Activated CD4-positive, CD25-positive, alpha-beta regulatory T cell (primary cell): ENCODE results near the gene ELAPOR1.

Experiments used
- DNase-seq, 4 experiments: peaks; one replicate each; lab custom pipeline; 2025; lab: John Stamatoyannopoulos, UW

The ELAPOR1 gene

DNA sequence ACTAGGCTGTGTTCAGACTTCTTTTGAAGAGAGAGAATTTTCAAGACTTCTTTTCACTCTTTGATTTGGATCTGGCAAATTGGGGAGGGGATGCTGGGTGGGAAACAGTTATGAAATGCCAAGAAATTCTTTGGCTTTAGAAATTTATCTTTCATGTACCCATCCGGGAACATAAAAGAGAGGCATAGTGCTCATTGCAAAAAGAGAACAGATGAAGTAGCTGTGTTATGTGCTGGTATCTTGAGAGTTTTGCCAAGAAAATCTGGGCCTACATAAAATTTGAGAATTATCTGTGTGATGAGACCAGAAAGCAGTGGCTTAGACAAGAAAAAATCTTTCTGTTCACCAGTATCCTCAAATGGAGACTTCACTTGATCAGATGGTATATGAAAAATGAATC lies 19.0 kb upstream of the ELAPOR1 start:
- DNase-seq, result no peak

DNA sequence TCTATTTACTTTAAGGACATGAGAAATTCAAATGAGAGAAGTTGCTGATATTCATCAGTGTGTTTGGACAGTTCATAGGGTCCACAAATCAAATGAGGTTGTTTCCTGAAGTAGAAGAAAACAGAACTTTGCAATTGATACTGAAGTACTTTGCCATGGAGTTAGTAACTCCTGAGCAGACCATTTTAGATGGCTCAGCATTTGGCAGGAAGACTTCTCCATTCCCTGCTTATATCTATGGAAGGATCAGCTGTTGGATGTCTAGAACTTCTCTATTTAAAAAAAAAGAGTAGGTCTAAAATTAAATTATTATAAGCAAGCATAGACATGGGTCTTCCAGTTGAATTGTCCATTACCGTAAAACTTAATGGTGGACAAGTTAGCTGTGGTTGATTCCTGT lies 18.3 kb upstream of the ELAPOR1 start:
- no peak for DNase-seq

DNA sequence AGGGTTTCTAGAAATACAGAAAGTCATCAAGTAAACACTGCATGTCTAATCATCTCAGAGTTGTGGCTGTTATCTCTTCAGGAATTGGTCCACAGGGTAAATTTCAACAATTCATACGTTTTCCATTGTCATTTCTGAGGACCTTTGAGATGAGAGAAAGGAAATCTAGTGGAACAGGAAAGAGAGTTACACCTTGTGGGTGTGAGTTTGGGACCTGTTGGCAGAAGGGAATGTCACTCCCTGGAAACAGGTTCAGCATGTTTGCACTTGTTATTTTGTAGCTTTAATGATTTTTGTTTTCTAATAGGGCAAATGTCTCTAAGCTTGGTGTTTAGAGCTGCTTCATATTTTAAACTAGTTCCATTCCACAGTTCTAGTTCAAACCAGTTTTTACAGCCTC lies 17.8 kb upstream of the ELAPOR1 start:
- DNase-seq, result no peak

DNA sequence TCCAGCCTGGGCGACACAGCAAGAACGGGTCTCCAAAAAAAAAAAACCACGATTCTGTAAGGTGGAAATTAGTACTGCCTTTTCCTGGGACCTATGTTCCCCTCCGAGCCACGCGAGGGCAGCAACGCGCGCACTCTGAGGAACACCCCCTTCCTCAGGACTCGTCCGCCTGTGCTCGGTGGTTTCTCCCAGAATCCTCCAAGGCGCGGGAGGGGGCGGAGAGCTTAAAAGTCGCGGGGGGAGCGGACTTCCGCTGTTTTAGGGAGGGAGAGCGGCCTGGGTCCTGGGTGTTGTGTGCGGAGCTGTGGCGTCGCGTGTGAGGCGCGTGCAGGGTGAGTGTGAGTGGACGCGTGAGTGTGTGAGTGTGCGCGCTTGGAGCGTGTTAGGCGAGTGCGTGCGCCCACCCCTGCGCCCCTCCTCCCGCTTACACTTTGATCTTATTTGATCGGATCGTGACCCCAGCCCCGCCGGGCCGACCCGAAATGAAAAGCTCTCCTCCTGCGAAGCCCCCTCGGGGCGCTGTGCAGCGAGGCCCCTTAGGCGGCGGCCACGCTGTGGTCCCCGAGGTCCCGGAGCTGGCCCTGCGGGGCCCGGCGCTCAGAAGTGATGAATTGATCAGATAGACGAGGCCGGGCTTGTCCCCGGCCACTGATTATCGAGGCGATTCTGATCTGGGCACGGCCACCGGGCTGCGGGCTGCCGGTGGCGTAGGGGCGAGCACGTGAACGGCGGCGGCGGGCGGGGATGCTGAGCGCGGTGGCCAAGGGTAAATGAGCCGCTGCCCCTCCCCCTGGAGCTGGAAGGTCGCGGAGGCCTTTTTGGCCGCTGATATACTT lies 13.8 kb upstream of the ELAPOR1 start:
- peak; percentile 94 to 98 (median 96) for DNase-seq

DNA sequence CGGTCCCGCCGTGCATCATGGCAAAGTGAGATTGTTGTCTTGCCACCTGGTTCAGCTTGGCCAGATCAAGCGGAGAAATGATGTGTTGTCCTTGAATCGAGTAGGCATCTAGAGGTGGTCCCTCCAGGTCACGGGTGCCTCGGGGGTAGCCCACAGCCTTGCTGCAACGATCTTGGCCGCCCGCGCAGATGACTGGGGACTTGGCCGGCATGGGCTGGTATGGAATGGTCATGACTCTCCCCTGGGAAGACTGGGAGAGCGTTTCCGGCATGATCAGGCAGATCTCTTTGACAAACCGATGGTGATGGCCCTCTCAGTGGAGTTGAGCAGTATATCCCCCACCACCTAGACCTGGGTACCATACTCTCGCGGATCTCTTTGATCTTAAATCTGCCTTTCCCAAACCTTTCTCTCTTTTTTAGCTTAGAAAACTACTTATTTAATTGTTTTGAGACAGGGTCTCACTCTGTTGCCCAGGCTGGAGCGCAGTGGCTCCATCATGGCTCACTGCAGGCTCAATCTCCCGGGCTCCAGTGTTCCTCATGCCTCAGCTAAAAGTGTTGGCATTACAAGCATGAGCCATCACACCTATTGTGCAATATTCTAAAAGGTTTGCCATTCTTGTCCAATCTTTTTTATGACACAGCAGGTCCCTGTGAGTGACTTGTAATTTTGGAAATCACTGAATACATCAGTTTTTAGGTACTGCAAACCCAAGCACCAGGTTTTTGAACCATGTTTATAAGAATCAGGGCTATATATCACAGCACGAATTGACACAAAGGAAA lies 9.4 kb upstream of the ELAPOR1 start:
- no peak for DNase-seq

DNA sequence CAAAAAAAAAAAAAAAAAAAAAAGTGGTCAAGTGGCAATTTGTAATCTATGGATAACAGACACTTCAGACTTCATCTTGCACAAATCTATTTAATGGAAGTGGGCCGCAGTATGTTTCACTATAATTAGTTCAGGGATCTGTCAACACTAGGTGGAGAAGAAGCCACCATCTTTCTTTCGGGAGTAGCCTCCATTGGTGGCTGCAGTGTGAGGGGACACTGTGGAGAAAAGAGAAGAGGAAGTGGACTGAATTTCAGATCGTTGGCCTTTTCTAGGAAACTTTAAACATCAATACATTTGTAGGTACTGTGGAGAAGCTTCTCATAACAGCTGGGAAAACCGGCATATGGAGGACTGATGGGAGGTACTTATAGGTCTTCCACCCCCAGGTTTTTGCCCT lies 8.0 kb upstream of the ELAPOR1 start:
- no peak for DNase-seq

DNA sequence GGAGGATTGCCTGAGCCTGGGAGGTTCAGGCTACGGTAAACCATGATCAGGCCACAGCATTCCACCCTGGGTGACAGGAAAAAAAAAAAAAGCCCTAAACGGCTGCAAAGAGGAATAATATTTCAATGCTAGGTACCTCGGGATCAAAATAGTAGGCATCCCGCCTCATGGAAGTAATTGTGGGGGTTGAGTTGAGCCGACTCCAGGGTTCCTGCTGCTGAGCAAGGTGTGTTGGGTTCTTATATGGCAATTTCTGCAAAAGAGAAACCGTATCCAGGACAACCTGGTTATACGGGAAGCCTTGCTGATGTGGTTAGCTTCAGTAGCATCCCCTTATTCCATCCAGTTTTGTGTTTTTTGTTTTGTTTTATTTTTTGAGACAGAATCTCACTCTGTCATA lies 6.1 kb upstream of the ELAPOR1 start:
- no peak for DNase-seq

DNA sequence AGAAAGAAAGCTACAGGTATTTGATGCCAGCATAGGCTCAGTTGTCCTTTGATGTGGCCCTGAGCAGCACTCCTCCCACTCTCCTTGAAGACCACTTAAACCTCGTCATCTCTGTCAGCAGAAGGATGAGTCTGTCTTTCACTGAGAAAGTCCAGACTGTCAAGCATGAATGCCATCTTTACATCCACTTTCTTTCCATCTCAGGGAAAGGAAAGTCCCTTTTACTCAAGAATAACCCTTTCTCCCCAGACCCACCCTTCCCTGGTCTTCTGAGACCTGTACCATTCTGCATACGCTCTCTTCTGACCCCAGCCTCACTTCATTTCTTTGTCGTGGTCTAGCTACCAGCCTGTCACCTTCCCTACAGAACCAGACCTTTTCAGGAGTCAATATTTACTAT lies 4.0 kb upstream of the ELAPOR1 start:
- no peak for DNase-seq

DNA sequence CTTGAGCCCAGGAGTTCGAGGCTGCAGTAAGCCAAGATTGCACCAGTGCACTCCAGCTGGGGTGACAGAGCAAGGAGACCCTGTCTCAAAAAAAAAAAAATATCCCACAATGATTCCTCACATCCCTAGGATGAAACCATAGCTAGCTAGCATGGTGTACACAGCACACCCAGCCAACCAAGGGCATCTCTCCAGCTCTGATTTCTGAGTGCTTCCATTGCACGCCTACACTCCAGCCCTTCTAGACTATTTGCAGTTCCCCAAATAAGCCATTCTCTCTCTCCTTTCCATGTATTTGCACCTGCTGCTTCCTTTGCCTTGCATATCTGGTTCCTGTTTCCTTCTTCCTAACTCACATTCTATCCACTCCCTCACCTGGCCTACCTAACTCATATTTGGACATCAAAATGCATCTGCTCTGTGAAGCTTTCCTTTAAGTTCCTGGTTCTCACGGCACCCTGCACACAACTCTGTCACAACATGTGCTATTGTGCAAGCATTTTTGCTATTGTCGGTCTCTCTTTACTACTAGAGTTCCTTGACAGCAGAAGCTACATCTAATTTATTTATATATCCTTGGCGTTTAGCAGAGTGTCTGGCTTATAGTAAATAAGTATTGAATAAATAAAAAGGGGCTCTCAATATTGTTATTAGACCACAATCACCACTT lies 2.4 kb upstream of the ELAPOR1 start:
- DNase-seq, result no peak

DNA sequence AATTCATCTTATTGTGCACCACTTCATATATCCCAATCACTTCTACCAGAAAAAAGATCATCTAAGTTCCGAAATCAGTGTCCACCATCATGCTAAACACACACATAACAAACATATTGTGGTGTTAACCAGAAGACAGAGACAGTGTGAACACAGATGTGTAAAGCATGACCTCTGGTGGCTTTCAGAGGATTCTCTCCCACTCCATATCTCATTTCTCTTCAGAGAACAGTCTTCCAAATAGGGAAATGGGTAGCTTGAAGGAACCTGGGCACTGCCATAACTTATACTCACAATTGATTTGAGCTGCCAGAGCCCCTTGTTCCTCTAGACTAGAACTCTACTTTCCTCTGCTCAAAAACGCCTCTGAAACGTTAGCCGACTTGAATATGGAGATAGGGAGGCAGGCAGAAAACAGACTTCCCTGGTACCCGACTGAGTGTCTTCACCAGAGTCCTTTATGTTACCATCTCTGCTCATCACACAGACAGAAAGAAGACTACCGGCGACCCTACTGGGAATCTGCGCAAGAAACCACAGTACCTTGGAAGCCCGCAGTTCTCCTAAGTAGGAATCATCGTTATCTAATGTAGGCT lies 1.8 kb upstream of the ELAPOR1 start:
- DNase-seq, result no peak

DNA sequence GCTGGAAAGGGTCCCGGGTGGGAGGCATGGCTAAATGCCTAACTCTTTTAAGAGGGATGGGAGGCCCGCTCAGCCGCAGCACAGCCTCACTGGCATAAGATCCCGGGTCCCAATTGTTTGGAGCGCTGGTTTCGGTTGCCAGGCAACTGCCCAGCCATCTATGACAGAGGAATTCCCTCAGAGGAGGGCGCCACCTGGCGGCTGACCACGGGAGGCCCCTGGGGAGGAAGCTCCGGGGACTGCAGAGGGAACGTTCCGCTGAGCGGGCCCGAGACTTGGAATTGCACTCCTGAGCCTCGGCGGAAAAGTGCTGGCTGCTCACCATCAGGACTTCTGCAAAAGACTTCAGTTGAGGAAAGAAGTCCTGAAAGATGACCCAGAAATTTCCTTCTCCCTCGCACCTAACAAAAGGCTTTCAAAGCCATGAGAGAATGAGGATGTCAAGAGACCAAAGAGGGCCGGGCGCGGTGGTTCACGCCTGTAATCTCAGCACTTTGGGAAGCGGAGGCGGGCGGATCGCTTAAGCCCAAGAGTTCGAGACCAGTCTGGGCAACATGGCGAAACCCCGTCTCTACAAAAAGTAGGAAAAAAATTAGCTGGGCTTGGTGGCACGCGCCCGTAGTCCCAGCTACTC lies 1.1 kb upstream of the ELAPOR1 start:
- DNase-seq, result peak; percentile 74 to 77 (median 74)

DNA sequence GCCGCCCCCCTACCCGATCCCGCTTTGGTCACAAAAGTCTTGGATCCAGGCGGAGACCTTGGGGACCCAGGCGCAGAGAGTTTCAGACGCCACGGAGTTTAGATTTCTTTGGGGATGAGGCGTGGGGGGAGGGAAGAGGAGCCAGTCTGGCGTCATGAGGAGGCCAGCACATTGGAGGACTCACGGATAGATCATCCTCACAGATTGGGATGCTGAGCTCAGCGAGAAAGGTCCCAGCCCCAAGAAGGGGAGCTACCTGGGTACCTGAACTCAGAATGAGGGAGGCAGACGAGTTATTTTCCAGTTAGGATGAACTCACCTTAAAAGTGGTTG lies 393 bp downstream of the ELAPOR1 start:
- DNase-seq, result no peak

DNA sequence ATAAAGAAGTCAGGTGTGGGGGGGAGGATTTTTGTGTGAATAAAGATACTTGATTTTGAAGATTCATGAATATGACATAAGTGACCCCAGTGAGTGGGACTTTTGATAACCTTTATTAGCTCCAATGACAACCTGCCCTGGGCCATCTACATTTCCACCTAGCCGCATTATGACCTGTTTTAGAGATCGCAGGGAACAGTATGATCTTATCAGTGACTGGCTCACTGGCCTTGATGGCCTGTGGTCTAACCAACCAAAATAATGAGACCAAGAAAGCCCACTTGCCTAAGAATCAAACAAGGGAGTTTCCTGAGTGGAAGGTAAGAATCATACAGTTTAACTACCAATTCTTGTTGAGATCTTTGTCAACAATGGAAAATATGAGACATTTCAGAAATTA lies 1.8 kb downstream of the ELAPOR1 start:
- no peak for DNase-seq

DNA sequence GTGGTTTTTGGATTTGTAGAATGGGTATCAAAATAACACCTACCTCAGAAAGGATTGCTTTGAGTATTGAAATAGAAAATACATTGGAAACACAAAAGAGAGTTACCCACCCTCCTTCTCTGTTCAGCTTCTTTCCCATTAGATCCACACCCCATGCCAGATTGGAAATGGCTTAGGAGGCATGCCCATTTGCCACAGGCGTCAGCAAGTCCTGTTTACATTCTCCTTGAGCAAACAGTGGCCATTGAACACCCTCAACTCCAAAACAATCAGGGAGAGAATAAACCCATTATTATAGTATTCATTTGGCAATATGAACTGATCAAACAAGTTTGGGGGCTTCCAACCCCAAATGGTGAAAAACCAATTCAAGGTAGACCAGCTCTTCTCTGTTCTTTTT lies 2.4 kb downstream of the ELAPOR1 start:
- no peak for DNase-seq

DNA sequence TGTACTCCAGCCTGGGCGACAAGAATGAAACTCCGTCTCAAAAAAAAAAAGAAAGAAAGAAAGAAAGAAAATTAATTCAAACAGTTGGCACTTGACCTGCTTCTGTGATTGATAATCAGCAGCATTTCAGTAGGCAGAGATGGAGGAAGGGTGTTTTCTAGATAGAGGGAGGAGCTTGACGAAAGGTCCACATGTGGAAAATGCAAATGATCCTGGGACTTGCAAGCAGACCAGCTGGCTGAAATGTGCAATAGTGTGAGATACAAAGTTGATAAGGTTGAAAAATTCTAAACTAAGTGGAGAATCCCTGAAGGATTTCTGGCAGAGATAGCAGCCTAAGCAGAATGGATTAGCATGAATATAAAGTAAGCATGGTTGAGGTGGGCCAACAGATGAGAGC lies 4.2 kb downstream of the ELAPOR1 start:
- no peak for DNase-seq

DNA sequence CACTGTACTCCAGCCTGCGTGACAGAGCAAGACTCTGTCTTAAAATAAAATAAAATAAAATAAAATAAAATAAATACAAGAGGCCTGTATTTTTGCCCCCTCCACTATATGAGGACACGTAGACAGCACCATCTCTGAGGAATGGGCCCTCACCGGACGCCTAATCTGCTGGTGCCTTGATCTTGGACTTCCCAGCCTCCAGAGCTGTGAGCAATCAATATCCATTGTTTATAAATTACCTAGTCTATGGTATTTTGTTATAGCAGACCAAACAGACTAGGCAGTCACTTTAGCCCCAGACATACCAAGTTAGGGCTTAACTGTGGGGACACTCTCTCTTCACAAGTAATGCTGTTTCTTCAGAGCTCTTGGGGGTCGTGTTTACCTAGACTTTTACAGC lies 6.4 kb downstream of the ELAPOR1 start:
- no peak for DNase-seq

DNA sequence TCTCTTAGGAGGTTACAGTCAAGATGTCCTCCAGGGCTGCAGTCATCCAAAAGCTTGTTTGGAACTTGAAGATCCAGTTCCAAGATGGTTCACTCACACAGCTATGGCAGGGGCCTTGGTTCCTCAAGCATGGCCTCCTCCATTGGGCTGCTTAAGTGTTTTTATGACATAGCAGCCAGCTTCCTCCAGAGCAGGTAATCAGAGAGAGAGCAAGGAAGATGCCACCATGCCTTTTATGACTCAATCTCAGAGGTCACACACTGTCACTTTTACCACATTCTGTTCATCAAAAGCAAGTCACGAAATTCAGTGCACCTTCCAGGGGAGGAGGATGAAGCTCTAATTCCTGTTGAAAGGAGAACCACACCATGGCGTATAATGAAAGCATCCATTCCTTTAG lies 17.1 kb downstream of the ELAPOR1 start:
- DNase-seq, result no peak

DNA sequence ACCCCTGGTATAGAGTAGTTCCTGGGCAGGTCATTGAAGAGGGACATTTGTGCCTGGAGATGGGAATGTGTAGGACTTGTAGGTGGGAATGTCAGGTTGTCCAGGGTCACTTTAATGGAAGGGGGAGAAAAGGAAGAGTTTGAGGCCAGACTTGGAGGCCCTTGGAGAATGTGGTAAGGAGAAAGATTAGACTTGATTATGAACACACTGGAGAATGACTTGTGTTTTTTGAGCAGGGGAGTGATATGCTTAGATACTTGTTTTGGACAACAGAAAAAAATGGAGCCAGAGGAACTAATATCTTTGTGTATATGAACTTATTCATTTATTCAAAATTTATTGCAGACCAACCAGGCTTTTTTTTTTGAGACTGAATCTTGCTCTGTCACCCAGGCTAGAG lies 17.9 kb downstream of the ELAPOR1 start:
- no peak for DNase-seq

DNA sequence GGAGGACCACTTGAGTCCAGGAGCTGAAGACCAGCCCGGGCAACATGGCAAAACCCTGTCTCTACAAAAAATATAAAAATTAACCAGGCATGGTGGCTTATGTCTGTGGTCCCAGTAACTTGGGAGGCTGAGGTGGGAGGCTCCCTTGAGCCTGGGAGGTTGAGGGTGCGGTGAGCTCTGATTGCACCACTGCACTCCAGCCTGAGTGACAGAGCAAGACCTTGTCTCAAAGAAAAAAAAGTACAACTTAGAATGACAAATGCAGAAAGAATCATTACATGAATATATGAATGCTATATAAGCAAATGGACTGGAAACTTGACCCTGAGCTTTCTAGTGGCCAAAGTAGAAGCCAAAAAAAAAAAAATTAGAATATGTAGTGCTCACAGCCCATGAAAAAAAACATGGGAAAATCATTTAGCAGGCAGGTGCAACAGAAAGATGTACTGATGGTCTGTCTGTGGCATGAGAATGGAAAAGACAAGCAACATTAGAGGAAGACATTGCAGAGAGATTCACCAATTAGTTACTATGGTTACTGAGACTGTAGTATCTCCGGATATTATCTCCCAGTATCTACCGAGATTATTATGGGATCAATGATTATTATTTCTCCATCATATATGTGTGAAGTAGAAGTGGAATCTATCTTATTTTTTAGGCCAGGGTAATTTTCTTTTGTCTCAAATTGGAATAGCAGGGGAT lies 19.2 kb downstream of the ELAPOR1 start:
- DNase-seq, result no peak

DNA sequence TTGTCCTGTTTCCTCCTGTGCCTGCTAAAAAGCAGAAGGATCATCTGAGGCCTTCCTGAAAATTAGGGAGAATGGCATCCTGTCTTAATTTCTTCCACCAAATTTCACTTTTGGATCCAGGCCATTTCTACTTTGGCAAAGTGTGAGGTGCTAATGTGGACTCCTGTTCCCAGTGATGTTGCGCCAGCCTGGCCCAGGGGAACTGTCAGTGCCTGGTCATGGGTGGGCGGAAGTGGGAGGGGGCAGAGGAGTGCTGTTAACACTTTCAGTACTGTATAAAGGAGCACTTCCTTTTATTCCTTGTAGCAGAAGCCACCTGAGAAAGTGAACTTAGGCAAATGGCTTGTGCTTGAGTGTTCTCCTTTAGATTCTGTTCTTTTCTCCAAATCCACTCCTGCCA lies 19.9 kb downstream of the ELAPOR1 start:
- DNase-seq, result no peak

DNA sequence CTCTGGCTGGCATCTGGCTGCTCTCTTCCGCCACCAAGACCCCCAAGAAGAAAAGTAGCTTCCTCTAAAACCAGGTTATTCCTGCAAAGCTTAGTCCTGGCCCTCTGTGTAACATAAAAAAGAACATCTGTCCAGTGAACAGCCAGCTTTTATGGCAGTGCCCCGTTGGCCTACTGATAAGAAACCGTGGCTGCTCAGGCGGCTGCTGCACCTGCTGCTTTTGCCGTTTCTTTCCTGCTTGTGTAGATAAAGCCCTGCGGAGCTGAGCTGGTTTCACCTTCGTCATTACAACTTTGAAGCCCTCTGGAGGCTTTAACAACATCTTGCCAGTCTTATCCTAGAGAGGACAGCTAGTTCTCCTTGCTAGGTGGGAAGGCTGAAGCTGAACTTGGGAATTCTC lies 20.5 kb downstream of the ELAPOR1 start:
- no peak for DNase-seq

DNA sequence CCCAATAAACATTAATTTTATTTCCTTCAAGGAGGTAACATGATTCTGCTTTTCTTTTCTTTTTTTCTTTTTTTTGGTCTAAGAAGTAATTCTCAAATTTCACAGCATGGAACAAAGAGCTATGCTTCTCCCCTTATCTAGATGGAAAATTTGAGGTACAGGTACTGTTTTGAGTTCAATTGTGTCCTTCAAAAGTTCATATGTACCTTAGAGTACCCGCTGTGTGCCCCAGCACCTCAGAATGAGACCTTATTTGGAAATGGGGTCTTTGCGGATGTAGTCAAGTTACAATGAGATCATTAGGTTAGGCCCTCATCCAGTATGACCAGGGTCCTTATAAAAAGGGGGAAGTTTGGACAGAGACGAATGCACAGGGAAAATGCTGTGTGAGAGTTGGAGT lies 22.0 kb downstream of the ELAPOR1 start:
- DNase-seq, result no peak
